GM10248 (cell line): ENCODE data around the gene B3GALNT2.

Experiments
- CTCF ChIA-PET: fragments of 300-600 bp; sonication (Branson Sonifier 250); formaldehyde crosslinking; extraction: SDS; loops from one replicate; lab custom pipeline; 2021; ENCODE audit warnings: antibody characterized with exemption; lab: Yijun Ruan, JAX
- POLR2A ChIA-PET: fragments of 350-650 bp; sonication (Branson Sonifier 250); formaldehyde crosslinking; extraction: SDS; loops from one replicate; lab custom pipeline; 2020; ENCODE audit warnings: antibody characterized with exemption; lab: Yijun Ruan, JAX
- DNase-seq: peaks from one replicate; pipeline ENCODE4 v3.0.0; 2012; ENCODE audit errors: extremely low spot score
- TF ChIP-seq, protein P1 (sequence below): IDR thresholded peaks from 2 replicates; pipeline ENCODE4 v1.5.1; 2012; ENCODE audit warnings: mild to moderate bottlenecking, low read depth; ENCODE audit errors: extremely low read depth, missing control alignments, control extremely low read depth

The B3GALNT2 gene

DNA sequence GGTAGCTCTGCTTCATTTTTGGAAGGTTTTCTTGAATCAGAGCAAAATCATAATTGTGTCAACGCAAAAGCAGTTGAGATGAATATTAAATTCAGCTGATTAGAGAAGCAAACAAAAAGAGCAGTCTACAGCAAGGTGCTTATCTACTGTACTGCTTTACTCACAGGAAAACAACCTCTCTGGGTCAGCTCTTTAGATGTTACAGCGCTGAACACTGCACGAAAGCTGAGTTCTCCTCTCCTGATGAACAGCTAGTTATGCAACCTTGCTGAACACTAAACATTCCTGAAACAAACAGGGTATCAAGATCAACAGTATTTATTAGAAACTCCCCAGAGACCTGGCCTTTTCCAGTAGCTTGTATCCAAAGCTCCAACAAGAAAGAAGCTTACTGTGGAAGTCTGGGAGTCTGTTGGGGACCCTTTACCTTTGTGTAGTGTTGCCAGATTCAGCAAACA, 95.7 kb downstream of the B3GALNT2 start:
- POLR2A ChIA-PET = no interaction called here
- CTCF ChIA-PET = interaction anchor here (0.9 to 1.3 kb wide), 4 partner anchors 8 to 304 kb away, joined by 3 to 4 read pairs (median 4); no protein-coding TSS in a partner anchor
- DNase-seq = no peak
- TF ChIP-seq, protein P1, sequence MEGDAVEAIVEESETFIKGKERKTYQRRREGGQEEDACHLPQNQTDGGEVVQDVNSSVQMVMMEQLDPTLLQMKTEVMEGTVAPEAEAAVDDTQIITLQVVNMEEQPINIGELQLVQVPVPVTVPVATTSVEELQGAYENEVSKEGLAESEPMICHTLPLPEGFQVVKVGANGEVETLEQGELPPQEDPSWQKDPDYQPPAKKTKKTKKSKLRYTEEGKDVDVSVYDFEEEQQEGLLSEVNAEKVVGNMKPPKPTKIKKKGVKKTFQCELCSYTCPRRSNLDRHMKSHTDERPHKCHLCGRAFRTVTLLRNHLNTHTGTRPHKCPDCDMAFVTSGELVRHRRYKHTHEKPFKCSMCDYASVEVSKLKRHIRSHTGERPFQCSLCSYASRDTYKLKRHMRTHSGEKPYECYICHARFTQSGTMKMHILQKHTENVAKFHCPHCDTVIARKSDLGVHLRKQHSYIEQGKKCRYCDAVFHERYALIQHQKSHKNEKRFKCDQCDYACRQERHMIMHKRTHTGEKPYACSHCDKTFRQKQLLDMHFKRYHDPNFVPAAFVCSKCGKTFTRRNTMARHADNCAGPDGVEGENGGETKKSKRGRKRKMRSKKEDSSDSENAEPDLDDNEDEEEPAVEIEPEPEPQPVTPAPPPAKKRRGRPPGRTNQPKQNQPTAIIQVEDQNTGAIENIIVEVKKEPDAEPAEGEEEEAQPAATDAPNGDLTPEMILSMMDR = no peak

DNA sequence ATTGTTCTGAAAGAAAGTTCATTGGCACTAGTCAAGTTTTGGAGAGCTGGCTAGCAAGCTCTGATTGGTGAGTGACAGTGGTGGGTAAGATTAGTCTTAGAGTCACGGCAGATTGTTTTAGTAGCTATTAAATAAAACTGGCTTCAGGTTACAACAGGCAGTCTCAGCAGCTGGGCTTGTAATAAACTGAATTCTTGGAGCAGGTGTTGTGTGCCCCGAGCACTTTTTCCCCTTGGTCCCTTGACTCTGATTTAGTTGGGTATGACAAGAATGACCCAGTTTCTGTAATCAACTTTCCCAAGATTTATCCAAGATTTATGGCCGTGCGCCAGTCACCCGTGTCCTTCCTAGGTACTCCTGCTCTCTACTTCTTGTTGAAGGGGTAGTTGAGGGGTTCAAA, 96.8 kb downstream of the B3GALNT2 start:
- POLR2A ChIA-PET = no interaction called here
- TF ChIP-seq, protein P1 = no peak
- CTCF ChIA-PET = interaction anchor here (6.3 kb wide), 1 partner anchor 9 kb away, joined by 45 read pairs; no protein-coding TSS in a partner anchor
- no peak for DNase-seq

DNA sequence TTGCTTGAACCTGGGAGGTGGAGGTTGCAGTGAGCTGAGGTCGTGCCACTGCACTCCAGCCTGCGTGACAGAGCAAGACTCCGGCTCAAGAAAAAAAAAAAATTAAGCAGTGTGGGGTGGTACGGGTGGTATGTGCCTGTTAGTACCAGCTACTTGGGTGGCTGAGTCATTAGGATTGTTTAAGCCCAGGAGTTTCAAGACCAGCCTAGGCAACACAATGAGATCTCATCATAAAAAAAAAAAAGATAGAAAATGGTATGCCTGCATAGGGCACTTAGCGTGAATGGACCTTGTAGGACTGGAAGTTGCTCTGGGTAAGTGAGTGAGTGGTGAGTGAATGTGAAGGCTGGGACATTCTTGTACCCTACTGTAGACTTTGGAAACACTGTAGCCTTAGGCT, 100.1 kb downstream of the B3GALNT2 start:
- TF ChIP-seq, protein P1 = no peak
- no peak for DNase-seq
- CTCF ChIA-PET = interaction anchor here (1.0 to 6.3 kb wide), 2 partner anchors 12 to 45 kb away, joined by 3 to 45 read pairs; no protein-coding TSS in a partner anchor
- POLR2A ChIA-PET = interaction anchor here (0.6 kb wide), 1 partner anchor 242 kb away, joined by 3 read pairs; no protein-coding TSS in a partner anchor

DNA sequence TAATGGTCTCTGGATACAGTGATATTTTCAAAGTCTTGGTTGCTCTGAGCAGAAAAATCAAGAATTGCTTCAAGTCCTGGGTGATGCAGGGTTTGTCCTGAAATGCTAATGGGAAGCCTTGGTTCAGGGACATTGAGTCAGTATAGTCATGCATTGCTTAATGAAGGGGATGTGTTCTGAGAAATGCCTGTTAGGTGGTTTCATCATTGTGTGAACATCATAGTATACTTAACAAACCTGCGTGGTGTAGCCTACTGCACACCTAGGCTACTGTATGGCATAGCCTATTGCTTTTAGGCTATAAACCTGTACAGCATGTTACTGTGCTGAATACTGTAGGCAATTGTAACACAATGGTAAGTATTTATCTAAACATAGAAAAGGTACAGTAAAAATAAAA, 100.7 kb downstream of the B3GALNT2 start:
- no peak for DNase-seq
- ChIA-PET CTCF (interaction anchor here (6.3 kb wide), 1 partner anchor 12 kb away, joined by 45 read pairs; no protein-coding TSS in a partner anchor), POLR2A (interaction anchor here (0.6 kb wide), 1 partner anchor 241 kb away, joined by 3 read pairs; no protein-coding TSS in a partner anchor)
- TF ChIP-seq, protein P1 = no peak

DNA sequence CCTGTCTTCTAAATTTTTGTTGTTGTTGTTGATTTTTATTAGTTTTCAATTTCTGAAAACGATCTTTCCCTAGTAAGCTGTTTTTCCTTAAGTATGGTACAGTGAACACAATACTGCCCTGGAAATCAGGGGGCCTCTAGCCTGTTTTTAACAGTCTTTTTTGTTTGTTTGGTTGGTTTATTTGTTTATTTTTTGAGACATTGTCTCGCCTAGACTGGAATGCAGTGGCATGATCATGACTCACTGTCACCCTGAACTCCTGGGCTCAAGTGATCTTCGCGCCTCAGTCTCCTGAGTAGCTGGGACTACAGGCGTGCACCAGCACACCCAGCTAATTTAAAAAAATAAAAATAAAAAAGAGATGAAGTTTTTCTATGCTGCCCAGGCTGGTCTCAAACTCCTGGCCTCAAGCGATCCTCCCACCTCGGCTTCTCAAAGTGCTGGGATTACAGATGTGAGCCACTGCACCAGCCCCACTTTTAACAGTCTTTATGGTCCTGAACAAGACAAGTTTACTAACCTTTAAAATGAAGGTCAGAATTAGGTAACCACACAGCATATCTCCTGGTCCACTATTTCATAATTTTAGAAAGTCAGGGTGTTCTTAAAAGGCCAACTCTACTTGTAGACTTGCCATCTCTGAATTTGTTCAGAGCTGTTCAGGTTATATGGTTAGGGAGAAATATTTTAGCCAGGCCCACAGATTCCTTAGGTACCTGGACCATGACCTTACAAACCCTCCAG, 101.6 kb downstream of the B3GALNT2 start:
- no peak for DNase-seq
- CTCF ChIA-PET = interaction anchor here (6.3 kb wide), 1 partner anchor 13 kb away, joined by 45 read pairs; no protein-coding TSS in a partner anchor
- POLR2A ChIA-PET = no interaction called here
- TF ChIP-seq, protein P1 = no peak

DNA sequence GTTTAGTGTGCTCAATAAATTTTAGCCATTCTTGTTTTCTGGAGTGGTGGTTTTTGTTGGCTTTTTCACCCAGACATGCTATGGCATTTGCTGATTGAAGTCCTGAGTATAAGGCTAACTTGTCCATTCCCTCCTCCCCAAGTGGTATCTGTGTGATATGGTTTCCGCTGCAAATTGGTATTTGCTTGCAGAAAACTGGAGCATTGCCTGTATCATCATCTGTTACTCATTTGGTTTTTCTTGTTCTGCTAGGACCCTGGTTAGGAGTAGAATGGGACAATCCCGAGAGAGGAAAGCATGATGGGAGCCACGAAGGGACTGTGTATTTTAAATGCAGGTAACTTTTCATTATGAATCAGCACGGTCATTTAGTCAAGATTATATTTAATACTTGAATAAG, 103.0 kb downstream of the B3GALNT2 start:
- ChIA-PET POLR2A (no interaction called here), CTCF (interaction anchor here (0.8 to 6.3 kb wide), 2 partner anchors 15 kb away, joined by 3 to 45 read pairs; no protein-coding TSS in a partner anchor)
- DNase-seq = no peak
- TF ChIP-seq, protein P1 = no peak
